Right lobe of liver (tissue), 4 donors: Measurements from ENCODE around the gene SCG3.

Experiments used
- CTCF ChIP-seq, 4 donors: fragments of 200-600 bp in 3 of 4; fragments of 450-650 bp in 1 of 4; IDR thresholded peaks; one replicate each; pipeline versions ENCODE4 v1.5.1 to v1.8.0; 2016 to 2022; ENCODE audit warnings: antibody characterized with exemption in 4 of 4, mild to moderate bottlenecking in 2 of 4
- POLR2A ChIP-seq: fragments of 450-650 bp; IDR thresholded peaks from one replicate; pipeline ENCODE4 v1.6.1; 2017; ENCODE audit warnings: antibody characterized with exemption, mild to moderate bottlenecking
- donor health status: DM: no; HTN: no; CAD: no.
- donor health status: DM: no; HTN: no; CAD: no.
- donor health status: DM: no; HTN: yes; CAD: no.

GRCh38 chr15:51724673-51725072, 43.4 kb downstream of the SCG3 start:
- no peak for TF ChIP-seq POLR2A
- TF ChIP-seq CTCF (IDR thresholded peaks at IDR 0.05): no peak
